Effector memory CD4-positive, alpha-beta T cell (primary cell): Measurements from ENCODE around the gene C14orf180.

Source experiments
- DNase-seq, 3 donors: peaks; one replicate each; pipeline ENCODE4 v3.0.0-alpha.2; 2020
- H3K27ac ChIP-seq: 2 replicates; pipeline ENCODE4 v1.7.0; 2013; ENCODE audit warnings: mild to moderate bottlenecking, low read length, moderate library complexity; ENCODE audit not compliant: insufficient read depth, poor library complexity, severe bottlenecking
- H3K27me3 ChIP-seq: replicated peaks from 2 replicates; pipeline ENCODE4 v1.7.0; 2013; ENCODE audit warnings: mild to moderate bottlenecking, low read length; ENCODE audit not compliant: insufficient read depth, control insufficient read depth, poor library complexity, severe bottlenecking
- H3K36me3 ChIP-seq: 2 replicates; pipeline ENCODE4 v1.7.0; 2013; ENCODE audit warnings: mild to moderate bottlenecking, low read length, moderate library complexity; ENCODE audit not compliant: control insufficient read depth, insufficient read depth
- H3K4me1 ChIP-seq: 2 replicates; pipeline ENCODE4 v1.7.0; 2013; ENCODE audit warnings: low read length, mild to moderate bottlenecking; ENCODE audit not compliant: control insufficient read depth, insufficient read depth, poor library complexity, severe bottlenecking
- H3K4me3 ChIP-seq: 2 replicates; pipeline ENCODE4 v1.7.0; 2013; ENCODE audit warnings: low read length, low read depth, mild to moderate bottlenecking; ENCODE audit not compliant: insufficient read depth, poor library complexity, severe bottlenecking
- H3K9me3 ChIP-seq: 2 replicates; pipeline ENCODE4 v1.7.0; 2013; ENCODE audit warnings: mild to moderate bottlenecking, low read length, moderate library complexity; ENCODE audit not compliant: control insufficient read depth

C14orf180 gene

DNA sequence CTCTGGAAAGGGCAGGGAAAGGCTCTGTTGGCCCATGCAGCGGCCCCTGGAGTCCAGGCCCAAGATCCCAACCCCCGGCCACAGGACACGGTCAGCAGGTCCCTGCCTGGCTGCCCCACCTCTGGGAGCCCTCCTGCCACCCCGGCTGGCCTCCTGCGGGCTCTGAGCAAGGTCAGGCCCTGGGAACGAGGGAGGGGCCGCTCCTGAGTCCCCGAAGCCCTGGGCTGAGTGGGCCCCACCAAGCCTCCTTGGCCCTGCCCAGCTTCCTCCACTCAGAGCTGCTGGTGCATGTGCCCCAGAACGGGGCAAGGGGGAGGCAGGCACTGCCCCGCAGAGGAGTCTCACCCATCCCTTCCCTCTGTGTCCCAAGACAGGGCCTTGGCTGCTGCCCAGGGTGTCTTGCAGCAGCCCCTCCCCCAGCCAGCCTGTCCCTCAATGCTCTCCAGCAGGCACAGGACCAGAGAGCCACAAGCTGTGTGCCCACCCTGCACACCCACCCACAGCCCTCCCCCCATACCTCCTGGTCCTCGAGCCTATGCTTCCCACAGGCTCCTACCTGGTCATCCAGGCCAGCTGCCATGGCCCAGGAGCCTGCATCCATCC, 7.4 kb upstream of the C14orf180 start:
- Histone ChIP-seq H3K27ac (no peak overlapping the region), H3K4me1 (no peaks in the 10 kb centered on the region), H3K27me3 (no peaks in the 10 kb centered on the region), H3K9me3 (no peaks in the 10 kb centered on the region), H3K4me3 (no peak overlapping the region), H3K36me3 (no peaks in the 10 kb centered on the region)
- no peak for DNase-seq

DNA sequence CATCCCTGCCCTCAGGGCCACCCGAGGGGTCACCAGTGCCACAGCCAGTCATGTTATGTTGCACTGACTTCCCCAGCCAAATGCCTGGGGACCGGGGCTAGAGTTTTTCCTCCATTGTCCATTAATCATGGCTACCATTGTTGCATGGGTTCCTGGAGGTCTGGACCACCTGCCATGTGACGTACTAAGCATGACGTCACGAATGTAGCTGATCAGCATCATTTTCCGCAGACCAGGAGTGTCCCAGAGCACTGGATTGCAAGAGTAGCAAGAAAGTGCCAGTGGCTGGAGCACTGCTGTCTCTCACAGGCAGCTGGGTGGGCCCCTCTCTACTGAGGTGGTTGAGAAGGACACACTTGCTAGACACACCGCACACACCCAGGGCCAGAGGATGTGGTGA, 6.9 kb upstream of the C14orf180 start:
- Histone ChIP-seq H3K4me1 (no peaks in the 10 kb centered on the region), H3K36me3 (no peaks in the 10 kb centered on the region), H3K4me3 (no peak overlapping the region), H3K27ac (no peak overlapping the region), H3K9me3 (no peaks in the 10 kb centered on the region), H3K27me3 (no peaks in the 10 kb centered on the region)
- no peak for DNase-seq

DNA sequence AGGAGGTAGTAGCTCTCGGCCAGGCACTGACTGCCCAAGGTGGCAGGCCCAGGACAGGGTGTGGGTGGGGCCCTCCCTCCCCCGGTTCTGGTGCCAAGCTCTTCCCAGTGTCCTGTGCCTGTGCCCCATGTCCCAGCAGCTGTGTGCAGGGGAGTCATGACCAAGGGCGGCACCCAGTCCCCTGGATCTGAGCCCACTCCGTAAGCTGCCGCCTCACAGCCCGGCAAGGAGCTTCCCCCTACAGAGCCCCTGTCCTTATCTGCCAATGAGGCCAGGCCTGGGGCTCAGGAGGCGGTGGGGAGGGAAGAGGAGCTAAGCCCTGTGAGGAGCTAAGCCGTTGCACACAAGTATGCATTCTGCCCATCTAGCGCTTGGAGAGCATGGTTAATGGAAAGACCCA, 5.6 kb upstream of the C14orf180 start:
- no peaks in the 10 kb centered on the region for H3K9me3 ChIP-seq
- DNase-seq: no peak
- H3K27me3 ChIP-seq: no peaks in the 10 kb centered on the region
- no peak overlapping the region for H3K4me3 ChIP-seq
- H3K4me1 ChIP-seq: no peaks in the 10 kb centered on the region
- H3K36me3 ChIP-seq: no peaks in the 10 kb centered on the region
- no peak overlapping the region for H3K27ac ChIP-seq

DNA sequence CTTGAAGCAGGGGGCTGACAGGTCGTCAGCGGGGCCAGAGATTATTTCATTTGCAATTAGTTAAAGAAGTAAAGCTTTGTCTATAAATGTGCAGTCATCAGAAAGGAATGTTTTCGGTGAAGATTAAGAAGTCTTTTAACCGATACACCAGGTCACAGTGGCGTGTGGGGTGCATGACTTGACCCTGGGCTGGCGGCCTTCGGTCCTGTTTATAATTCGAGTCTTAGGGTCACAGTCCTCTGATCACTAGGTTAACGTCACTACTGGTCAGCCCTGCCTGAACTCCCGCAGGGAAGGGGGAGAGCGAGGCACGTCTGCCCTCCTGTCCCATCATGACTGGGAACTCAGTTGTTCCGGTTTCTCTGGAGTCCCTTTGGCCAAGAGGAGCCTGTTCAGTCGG, 5.0 kb upstream of the C14orf180 start:
- H3K36me3 ChIP-seq: no peaks in the 10 kb centered on the region
- no peak overlapping the region for H3K27ac ChIP-seq
- no peaks in the 10 kb centered on the region for H3K4me1 ChIP-seq
- no peaks in the 10 kb centered on the region for H3K9me3 ChIP-seq
- H3K4me3 ChIP-seq: no peak overlapping the region
- DNase-seq: no peak
- no peaks in the 10 kb centered on the region for H3K27me3 ChIP-seq

DNA sequence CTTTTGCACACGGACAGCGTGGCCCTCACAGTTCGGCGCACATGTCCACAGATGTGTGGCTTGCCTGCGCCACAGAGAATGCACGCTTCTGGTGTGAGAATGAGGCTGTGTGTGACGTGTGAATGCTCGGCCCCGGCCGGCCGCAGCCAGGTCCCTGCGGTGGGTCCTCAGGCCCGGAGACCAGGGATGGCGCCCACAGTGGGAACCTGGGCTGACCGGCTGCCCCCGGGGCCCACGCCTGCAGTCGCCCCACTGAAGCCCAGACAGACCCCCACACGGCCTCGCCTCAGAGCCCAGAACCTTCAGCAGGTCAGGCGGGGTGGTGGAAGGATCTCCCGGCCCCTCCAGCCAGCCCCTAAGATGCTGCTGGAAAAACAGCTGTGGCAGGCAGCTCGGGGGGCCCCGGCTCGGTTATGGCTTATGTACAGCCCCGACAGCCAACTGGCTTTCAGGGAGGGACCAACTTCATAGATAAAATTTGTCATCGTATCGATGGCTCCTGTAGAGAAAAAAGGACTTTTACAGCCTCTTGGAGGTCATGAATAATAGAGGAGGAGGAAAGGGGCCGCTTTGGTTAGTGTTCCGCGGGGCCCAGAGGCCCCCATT, 4.5 kb upstream of the C14orf180 start:
- Histone ChIP-seq H3K36me3 (no peaks in the 10 kb centered on the region), H3K27me3 (no peaks in the 10 kb centered on the region), H3K9me3 (no peaks in the 10 kb centered on the region), H3K27ac (no peak overlapping the region), H3K4me3 (no peak overlapping the region), H3K4me1 (no peaks in the 10 kb centered on the region)
- no peak for DNase-seq

DNA sequence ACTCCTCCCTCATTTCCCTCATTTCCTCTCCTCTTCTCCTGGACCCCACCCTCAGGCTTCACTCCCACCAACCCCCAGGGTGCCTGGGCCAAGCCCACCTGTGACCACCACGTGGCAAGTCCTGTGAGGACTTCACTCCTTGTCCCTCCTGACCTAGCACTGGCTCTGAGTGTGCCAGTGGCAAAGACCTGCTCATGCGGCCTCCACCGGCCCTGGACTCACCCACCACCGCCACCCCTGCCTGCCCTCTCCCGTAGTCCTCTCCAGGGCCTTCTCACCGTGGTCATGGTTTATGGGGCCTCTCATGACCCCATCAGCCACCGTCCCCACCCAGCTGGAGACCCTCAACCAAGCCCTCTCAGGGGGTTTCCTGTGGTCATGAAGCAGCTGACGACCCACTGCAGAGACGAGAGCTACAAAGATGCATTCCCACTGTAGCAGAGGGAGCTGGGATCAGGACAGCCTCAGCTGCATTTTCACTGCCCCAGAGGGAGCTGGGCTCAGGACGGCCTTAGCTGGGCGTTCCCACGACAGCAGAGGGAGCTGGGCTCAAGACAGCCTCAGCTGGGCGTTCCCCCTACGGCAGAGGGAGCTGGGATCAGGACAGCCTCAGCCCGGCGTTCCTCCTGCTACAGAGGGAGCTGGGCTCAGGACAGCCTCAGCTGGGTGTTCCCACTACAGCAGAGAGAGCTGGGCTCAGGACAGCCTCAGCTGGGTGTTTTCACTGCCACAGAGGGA, 3.2 kb upstream of the C14orf180 start:
- H3K4me1 ChIP-seq: no peaks in the 10 kb centered on the region
- no peak overlapping the region for H3K27ac ChIP-seq
- no peaks in the 10 kb centered on the region for H3K36me3 ChIP-seq
- H3K27me3 ChIP-seq: no peaks in the 10 kb centered on the region
- no peak for DNase-seq
- no peaks in the 10 kb centered on the region for H3K9me3 ChIP-seq
- no peak overlapping the region for H3K4me3 ChIP-seq

DNA sequence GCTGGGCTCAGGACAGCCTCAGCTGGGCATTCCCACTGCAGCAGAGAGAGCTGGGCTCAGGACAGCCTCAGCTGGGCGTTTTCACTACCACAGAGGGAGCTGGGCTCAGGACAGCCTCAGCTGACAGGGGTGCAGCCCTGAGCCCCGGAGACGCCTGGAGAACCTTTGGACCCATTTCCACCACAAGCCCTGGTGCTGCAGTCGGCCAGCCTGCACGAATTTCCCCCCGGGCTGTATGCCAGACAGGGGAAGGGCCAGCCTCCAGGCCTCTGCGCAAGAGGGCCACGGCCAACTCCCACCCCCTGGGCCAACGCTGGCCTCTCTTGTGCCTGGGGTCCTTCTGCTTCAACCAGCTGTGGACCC, 2.6 kb upstream of the C14orf180 start:
- Histone ChIP-seq H3K27ac (no peak overlapping the region), H3K9me3 (no peaks in the 10 kb centered on the region), H3K4me3 (no peak overlapping the region), H3K36me3 (no peaks in the 10 kb centered on the region), H3K27me3 (no peaks in the 10 kb centered on the region), H3K4me1 (no peaks in the 10 kb centered on the region)
- DNase-seq: no peak

DNA sequence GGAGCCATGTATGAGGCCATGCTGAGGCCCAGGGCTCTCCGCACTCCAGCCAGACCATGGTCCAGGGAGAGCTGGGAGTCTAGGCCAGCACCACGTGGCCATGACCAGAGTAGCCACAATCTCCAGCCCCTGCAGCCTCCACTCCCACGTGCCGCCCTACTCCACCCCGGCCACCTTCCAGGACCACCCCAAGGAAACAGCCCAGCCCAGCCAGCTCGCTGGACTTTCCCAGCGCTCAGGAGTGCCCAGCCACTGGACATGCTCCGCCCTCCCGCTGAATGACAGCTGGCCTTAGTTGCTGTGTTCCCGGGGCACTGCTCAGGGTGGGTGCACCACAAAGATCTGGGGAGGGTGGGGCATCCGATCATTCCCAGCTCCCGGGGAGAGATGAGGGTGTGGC, 2.1 kb upstream of the C14orf180 start:
- Histone ChIP-seq H3K4me1 (no peaks in the 10 kb centered on the region), H3K36me3 (no peaks in the 10 kb centered on the region), H3K27me3 (no peaks in the 10 kb centered on the region), H3K4me3 (no peak overlapping the region), H3K27ac (no peak overlapping the region), H3K9me3 (no peaks in the 10 kb centered on the region)
- no peak for DNase-seq

DNA sequence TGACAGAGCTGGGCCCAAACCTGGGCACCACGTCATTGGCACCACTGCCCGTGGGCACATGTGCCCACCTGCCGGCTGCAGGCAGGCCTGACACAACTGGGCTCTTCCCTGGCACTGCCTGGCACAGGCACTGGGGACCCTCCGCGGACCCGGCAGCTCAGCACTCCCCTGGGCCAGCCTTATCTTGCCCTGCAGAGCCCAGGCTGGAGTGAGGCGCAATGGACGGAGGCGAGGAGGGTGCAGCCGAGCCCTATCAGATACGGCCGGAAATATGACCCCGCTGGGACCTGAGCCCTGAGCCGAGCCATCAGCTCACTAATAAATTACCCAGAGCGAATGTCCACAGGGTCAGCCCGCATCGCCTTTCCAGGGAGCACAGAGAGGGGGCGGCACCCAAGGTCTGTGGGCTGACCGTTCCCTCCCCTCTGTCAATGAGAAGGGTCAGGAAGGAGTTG, 1.7 kb upstream of the C14orf180 start:
- H3K9me3 ChIP-seq: no peaks in the 10 kb centered on the region
- H3K4me3 ChIP-seq: no peak overlapping the region
- H3K27me3 ChIP-seq: no peaks in the 10 kb centered on the region
- H3K27ac ChIP-seq: no peak overlapping the region
- H3K36me3 ChIP-seq: no peaks in the 10 kb centered on the region
- no peaks in the 10 kb centered on the region for H3K4me1 ChIP-seq
- no peak for DNase-seq

DNA sequence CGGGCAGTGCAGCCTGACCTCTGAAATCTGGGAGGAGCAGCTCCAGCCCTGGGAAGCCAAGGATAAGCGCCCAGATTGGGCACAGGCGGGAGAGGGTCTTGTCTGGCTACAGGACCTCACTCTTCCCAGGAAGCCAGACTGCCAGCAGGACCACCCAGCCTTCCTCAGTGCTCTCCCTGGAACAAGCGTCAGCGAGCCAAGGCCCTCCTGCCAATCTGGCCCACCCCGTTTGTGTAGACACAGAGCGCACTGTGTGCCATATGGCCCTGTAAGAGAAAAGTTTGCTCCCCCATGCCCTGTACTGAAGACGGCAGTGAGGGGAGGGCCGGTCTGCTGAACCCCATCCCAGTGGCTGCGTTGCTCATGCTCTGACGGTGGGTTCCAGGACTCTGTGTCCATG, 1.2 kb upstream of the C14orf180 start:
- Histone ChIP-seq H3K27ac (no peak overlapping the region), H3K36me3 (no peaks in the 10 kb centered on the region), H3K9me3 (no peaks in the 10 kb centered on the region), H3K4me3 (no peak overlapping the region), H3K4me1 (no peaks in the 10 kb centered on the region), H3K27me3 (no peaks in the 10 kb centered on the region)
- DNase-seq: no peak
